ENCODE results near the gene KCNK2.

DNA sequence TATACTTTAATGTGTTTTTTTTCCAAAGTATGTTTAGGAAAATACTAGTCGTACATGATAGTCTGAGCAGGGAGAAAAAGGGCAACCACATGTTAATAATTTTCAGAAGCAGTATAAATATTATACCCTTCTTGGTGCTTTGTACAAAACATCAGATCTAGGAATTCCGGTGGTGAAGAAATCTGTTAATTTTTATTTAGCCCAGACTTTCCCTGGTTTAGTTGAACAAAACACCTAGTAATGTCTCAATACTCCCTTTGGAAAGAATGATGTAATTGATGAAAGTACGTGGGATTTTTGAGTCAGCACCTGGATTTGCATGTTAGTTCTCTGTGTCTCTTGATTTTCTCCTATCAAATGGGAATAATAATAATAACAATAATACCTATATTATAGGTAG lies 38.4 kb upstream of the KCNK2 start:
- TF ChIP-seq, protein P1, sequence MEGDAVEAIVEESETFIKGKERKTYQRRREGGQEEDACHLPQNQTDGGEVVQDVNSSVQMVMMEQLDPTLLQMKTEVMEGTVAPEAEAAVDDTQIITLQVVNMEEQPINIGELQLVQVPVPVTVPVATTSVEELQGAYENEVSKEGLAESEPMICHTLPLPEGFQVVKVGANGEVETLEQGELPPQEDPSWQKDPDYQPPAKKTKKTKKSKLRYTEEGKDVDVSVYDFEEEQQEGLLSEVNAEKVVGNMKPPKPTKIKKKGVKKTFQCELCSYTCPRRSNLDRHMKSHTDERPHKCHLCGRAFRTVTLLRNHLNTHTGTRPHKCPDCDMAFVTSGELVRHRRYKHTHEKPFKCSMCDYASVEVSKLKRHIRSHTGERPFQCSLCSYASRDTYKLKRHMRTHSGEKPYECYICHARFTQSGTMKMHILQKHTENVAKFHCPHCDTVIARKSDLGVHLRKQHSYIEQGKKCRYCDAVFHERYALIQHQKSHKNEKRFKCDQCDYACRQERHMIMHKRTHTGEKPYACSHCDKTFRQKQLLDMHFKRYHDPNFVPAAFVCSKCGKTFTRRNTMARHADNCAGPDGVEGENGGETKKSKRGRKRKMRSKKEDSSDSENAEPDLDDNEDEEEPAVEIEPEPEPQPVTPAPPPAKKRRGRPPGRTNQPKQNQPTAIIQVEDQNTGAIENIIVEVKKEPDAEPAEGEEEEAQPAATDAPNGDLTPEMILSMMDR (optimal IDR thresholded peaks at IDR 0.05 in 1 of 3, IDR thresholded peaks at IDR 0.05 in 1 of 3, conservative IDR thresholded peaks at IDR 0.05 in 1 of 3; ENCODE audit: extremely low read depth in 1 of 3, insufficient read depth in 2 of 3, low read length in 3 of 3) = no peak
- TF ChIP-seq EZH2 (IDR thresholded peaks at IDR 0.05; ENCODE audit: low read length) = no peak

All from keratinocyte (primary cell).